ENCODE results near the gene CBX2. TPM values are rescaled to one million over a fixed set of nuclear protein-coding genes. Genes with fewer than 3 reads are reported as not detected.

Gene CBX2
- total and polyA plus RNA-seq, 2 of the 4 experiments (the other 2 are of a cell fraction): 2.0 to 3.2 TPM

DNA sequence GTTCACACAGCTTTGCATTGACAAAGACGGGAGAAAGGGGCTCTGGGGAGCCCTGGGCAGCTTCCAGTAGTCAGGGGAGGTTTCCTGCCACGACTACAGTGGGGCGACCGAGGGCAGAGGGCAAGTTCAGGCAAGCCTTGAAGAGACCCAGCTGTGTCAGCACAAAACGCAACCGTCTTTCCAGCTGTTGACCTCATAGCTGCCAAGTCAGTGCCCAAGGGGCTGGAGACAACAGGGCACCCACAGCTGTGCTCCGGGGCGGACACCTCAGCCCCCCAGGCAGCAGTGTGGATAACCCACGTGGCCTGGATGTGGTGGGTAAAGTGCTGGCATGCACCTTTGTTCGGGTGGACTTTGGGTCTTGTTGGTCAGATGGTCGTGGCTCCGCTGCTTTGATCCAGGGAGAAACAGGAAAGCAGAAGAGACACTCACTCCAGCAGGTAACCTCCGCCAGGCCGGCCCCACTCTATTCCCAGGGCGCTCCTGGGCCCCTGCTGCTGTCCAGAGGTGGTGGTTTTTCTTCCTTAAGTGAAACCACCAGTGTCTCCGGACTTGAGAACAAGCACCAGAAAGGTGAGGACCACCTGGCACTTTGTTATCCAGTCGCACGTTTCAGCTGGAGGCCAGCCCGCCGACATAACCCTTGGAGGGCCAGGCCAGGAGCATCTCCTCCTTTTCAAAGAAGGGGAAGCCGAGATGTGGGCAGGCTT, 17.6 kb upstream of the CBX2 start:
- in situ Hi-C loops (cut with MboI; ENCODE audit: low sequenced_read_pairs): no loop called here
- BruUV-seq (replicated peaks): no TSS peak
- Histone ChIP-seq H2AFZ (replicated peaks; ENCODE audit: low read length, poor library complexity) (peak overlapping the region; percentile 58), H3K9ac (ENCODE audit: low read depth, low read length) (no peak overlapping the region), H3K36me3 (ENCODE audit: control insufficient read depth, insufficient read depth, low read length) (no peaks in the 10 kb centered on the region), H2BK15ac (ENCODE audit: low read depth, low read length) (no peak overlapping the region), H3K9me1 (ENCODE audit: insufficient read depth, low read length) (no peaks in the 10 kb centered on the region), H3K79me1 (ENCODE audit: low read depth in 1 of 2, low read length in 2 of 2) (no peaks in the 10 kb centered on the region), H3K14ac (replicated peaks; ENCODE audit: low read depth, low read length) (no peak overlapping the region), H4K91ac (ENCODE audit: insufficient read depth, low read depth, low read length) (no peak overlapping the region), H3K27ac (ENCODE audit: insufficient read depth, low read length) (no peak overlapping the region), H3K27me3 (ENCODE audit: control insufficient read depth, insufficient read depth, low read length) (peaks cover 30% of the 10 kb centered on the region), H2AK9ac (replicated peaks; ENCODE audit: low read depth, low read length, poor library complexity) (peak overlapping the region; percentile 65), H2BK20ac (ENCODE audit: low read depth, low read length) (no peak overlapping the region), H4K20me1 (ENCODE audit: insufficient read depth, low read length) (no peaks in the 10 kb centered on the region), H3K4me3 (ENCODE audit: insufficient read depth, low read depth, low read length) (no peak overlapping the region), H2BK5ac (ENCODE audit: low read depth, low read length, poor library complexity, severe bottlenecking) (no peak overlapping the region), H3K18ac (ENCODE audit: low read depth, low read length) (no peak overlapping the region), H3K4ac (ENCODE audit: low read depth, low read length) (no peak overlapping the region), H3K56ac (ENCODE audit: extremely low read depth, insufficient read depth, low read length) (no peak overlapping the region), H3K23ac (ENCODE audit: low read depth, low read length) (no peak overlapping the region), H4K5ac (ENCODE audit: low read depth, low read length) (no peak overlapping the region), H3K4me2 (ENCODE audit: low read depth, low read length) (no peak overlapping the region), H3K4me1 (ENCODE audit: control insufficient read depth, insufficient read depth, low read length) (no peaks in the 10 kb centered on the region; the same call in 1 of the 2 replicates), H2BK120ac (ENCODE audit: low read depth, low read length) (no peak overlapping the region), H4K8ac (ENCODE audit: low read depth in 2 of 2, low read length in 2 of 2) (no peak overlapping the region), H2AK5ac (ENCODE audit: low read depth, low read length) (no peak overlapping the region), H3K9me3 (ENCODE audit: control insufficient read depth, insufficient read depth, low read length) (no peaks in the 10 kb centered on the region)
- no peak for DNase-seq
- ChIA-PET CTCF (no interaction called here), POLR2A (ENCODE audit: unreplicated experiment) (no interaction called here)
- 59% methylated on average over 10 of the region's 21 CpGs; no CpG with 5 or more reads in 1 of the 2 experiments for WGBS, 2 experiments (ENCODE audit: extremely low coverage in 2 of 2, insufficient read length in 1 of 2)
- no peak for ATAC-seq (ENCODE audit: low read depth)
- intact Hi-C loops (cut with micrococcal nuclease): no loop called here
- dilution Hi-C loops (cut with HindIII; ENCODE audit: low sequenced_read_pairs, unreplicated experiment): no loop called here
- TF ChIP-seq, protein P1, sequence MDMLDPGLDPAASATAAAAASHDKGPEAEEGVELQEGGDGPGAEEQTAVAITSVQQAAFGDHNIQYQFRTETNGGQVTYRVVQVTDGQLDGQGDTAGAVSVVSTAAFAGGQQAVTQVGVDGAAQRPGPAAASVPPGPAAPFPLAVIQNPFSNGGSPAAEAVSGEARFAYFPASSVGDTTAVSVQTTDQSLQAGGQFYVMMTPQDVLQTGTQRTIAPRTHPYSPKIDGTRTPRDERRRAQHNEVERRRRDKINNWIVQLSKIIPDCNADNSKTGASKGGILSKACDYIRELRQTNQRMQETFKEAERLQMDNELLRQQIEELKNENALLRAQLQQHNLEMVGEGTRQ (IDR thresholded peaks at IDR 0.05; ENCODE audit: low read depth, low read length): no peak
- TF ChIP-seq CHD1 (IDR thresholded peaks at IDR 0.05; ENCODE audit: low read depth, low read length): no peak
- TF ChIP-seq, protein P2, sequence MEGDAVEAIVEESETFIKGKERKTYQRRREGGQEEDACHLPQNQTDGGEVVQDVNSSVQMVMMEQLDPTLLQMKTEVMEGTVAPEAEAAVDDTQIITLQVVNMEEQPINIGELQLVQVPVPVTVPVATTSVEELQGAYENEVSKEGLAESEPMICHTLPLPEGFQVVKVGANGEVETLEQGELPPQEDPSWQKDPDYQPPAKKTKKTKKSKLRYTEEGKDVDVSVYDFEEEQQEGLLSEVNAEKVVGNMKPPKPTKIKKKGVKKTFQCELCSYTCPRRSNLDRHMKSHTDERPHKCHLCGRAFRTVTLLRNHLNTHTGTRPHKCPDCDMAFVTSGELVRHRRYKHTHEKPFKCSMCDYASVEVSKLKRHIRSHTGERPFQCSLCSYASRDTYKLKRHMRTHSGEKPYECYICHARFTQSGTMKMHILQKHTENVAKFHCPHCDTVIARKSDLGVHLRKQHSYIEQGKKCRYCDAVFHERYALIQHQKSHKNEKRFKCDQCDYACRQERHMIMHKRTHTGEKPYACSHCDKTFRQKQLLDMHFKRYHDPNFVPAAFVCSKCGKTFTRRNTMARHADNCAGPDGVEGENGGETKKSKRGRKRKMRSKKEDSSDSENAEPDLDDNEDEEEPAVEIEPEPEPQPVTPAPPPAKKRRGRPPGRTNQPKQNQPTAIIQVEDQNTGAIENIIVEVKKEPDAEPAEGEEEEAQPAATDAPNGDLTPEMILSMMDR (conservative IDR thresholded peaks at IDR 0.05; ENCODE audit: low read depth, low read length): no peak
- no peak for TF ChIP-seq MAFK (IDR thresholded peaks at IDR 0.05; ENCODE audit: low read depth, low read length)
- no peak for TF ChIP-seq MXI1 (IDR thresholded peaks at IDR 0.05; ENCODE audit: borderline replicate concordance, low read depth, low read length)
- TF ChIP-seq RFX5 (IDR thresholded peaks at IDR 0.05; ENCODE audit: low read depth, low read length): no peak
- TF ChIP-seq MAZ (IDR thresholded peaks at IDR 0.05; ENCODE audit: borderline replicate concordance, low read depth, low read length): no peak
- TF ChIP-seq, protein P3, sequence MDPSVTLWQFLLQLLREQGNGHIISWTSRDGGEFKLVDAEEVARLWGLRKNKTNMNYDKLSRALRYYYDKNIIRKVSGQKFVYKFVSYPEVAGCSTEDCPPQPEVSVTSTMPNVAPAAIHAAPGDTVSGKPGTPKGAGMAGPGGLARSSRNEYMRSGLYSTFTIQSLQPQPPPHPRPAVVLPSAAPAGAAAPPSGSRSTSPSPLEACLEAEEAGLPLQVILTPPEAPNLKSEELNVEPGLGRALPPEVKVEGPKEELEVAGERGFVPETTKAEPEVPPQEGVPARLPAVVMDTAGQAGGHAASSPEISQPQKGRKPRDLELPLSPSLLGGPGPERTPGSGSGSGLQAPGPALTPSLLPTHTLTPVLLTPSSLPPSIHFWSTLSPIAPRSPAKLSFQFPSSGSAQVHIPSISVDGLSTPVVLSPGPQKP (IDR thresholded peaks at IDR 0.05; ENCODE audit: borderline replicate concordance, low read depth, low read length): no peak
- TF ChIP-seq BHLHE40 (IDR thresholded peaks at IDR 0.05; ENCODE audit: low read depth, low read length): no peak
- no peak for TF ChIP-seq POLR2A (IDR thresholded peaks at IDR 0.05; ENCODE audit: low read depth, low read length)
- no peak for TF ChIP-seq FOS (IDR thresholded peaks at IDR 0.05; ENCODE audit: low read depth, low read length)
- TF ChIP-seq RCOR1 (IDR thresholded peaks at IDR 0.05; ENCODE audit: insufficient replicate concordance, low read length): no peak
- TF ChIP-seq SMC3 (IDR thresholded peaks at IDR 0.05; ENCODE audit: low read depth, low read length): no peak
- no peak for TF ChIP-seq CEBPB (IDR thresholded peaks at IDR 0.05; ENCODE audit: low read depth, low read length)
- TF ChIP-seq NFE2L2 (IDR thresholded peaks at IDR 0.05; ENCODE audit: low read depth, low read length): no peak
- TF ChIP-seq RAD21 (IDR thresholded peaks at IDR 0.05; ENCODE audit: low read length): no peak
